ENCODE results near the gene ZNF316.

- TF ChIP-seq CTCF (IDR thresholded peaks at IDR 0.05) (no peak), POLR2A (IDR thresholded peaks at IDR 0.05) (no peak)
Measured at GRCh38 chr7:6644728-6645127, 7.6 kb downstream of the ZNF316 start.
